Measurements from ENCODE around the gene TMEM38B. TPM values are rescaled to one million over a fixed set of nuclear protein-coding genes. Genes with fewer than 3 reads are reported as not detected.

The TMEM38B gene
- polyA plus RNA-seq, 1 of the 3 experiments (the other 2 are of a cell fraction), result 6.8 TPM

DNA sequence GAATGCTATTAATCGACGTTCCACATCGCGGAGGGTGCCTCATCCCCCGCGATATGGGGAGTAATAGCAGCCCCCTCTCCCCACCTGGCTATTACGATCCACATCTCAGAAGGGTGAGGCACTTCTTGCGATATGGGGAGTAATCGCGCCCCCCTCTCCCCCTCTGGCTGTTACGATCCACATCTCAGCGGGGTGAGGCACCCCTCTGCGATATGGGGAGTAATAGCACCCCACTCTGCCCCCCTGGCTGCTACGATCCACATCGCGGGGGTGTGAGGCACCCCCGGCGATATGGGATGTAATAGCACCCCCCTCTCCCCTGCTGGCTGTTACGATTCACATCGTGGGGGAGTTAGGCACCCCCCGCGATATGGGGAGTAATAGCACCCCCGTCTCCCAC, 128.5 kb downstream of the TMEM38B start:
- no peaks in the 10 kb centered on the region for H3K9me3 ChIP-seq
- no peak for DNase-seq
- no peak overlapping the region for H2AFZ ChIP-seq (ENCODE audit: low read depth)
- H3K36me3 ChIP-seq (replicated peaks in 1 of 2; ENCODE audit: control insufficient read depth in 1 of 2, insufficient read depth in 2 of 2, low read length in 1 of 2), result no peaks in the 10 kb centered on the region
- H3K27ac ChIP-seq (ENCODE audit: low read depth in 2 of 2, low read length in 1 of 2), result no peak overlapping the region
- 62% methylated on average over 22 of the region's 23 CpGs for WGBS (ENCODE audit: low lambda C conversion rate)
- H3K9ac ChIP-seq, result no peak overlapping the region
- CTCF ChIA-PET, result no interaction called here
- H3K9me2 ChIP-seq, result no peaks in the 10 kb centered on the region
- H4K20me1 ChIP-seq (ENCODE audit: insufficient read depth), result no peaks in the 10 kb centered on the region
- no peaks in the 10 kb centered on the region for H3K4me1 ChIP-seq (ENCODE audit: control insufficient read depth in 1 of 2, insufficient read depth in 2 of 2, low read depth in 1 of 2, low read length in 1 of 2)
- POLR2A ChIA-PET, result no interaction called here
- TF ChIP-seq CHD2 (IDR thresholded peaks at IDR 0.05; ENCODE audit: low read length, partially characterized antibody) (no peak), EZH2phosphoT487 (IDR thresholded peaks at IDR 0.05; ENCODE audit: borderline replicate concordance, low read depth) (no peak), SMC3 (IDR thresholded peaks at IDR 0.05; ENCODE audit: low read depth, low read length) (no peak), ELF1 (IDR thresholded peaks at IDR 0.05) (no peak), FOXJ3 (CRISPR knock-in tag; IDR thresholded peaks at IDR 0.05) (no peak), RAD21 (IDR thresholded peaks at IDR 0.05; ENCODE audit: low read length) (no peak), USF1 (IDR thresholded peaks at IDR 0.05; ENCODE audit: borderline replicate concordance, low read depth) (no peak)
- no peaks in the 10 kb centered on the region for H3K27me3 ChIP-seq (ENCODE audit: insufficient read depth)
- no peaks in the 10 kb centered on the region for H3F3A ChIP-seq (replicated peaks; ENCODE audit: insufficient read depth)
- no peak overlapping the region for H3K4me3 ChIP-seq (ENCODE audit: low read depth in 2 of 2, low read length in 1 of 2)
- no peak overlapping the region for H3K4me2 ChIP-seq
- H3K79me2 ChIP-seq (ENCODE audit: insufficient read depth), result no peaks in the 10 kb centered on the region

Other genes starting within 250 kb of the TMEM38B start
- gene FSD1L, start 246.5 kb upstream of the TMEM38B start, polyA plus RNA-seq (2012; rRNA removed), result 0.76 and 1.0 TPM in 2 replicates
- gene FKTN, start 136.4 kb upstream of the TMEM38B start, polyA plus RNA-seq (2012; rRNA removed), result 5.3 and 9.9 TPM in 2 replicates
- gene TAL2, start 32.1 kb upstream of the TMEM38B start, polyA plus RNA-seq (2012; rRNA removed), result 0.15 and 0.47 TPM in 2 replicates